NCI-H510A (cell line): ENCODE results near the gene MYO1E.

Experiments used
- DNase-seq: peaks from one replicate; lab custom pipeline; 2025; lab: John Stamatoyannopoulos, UW

Gene MYO1E

DNA sequence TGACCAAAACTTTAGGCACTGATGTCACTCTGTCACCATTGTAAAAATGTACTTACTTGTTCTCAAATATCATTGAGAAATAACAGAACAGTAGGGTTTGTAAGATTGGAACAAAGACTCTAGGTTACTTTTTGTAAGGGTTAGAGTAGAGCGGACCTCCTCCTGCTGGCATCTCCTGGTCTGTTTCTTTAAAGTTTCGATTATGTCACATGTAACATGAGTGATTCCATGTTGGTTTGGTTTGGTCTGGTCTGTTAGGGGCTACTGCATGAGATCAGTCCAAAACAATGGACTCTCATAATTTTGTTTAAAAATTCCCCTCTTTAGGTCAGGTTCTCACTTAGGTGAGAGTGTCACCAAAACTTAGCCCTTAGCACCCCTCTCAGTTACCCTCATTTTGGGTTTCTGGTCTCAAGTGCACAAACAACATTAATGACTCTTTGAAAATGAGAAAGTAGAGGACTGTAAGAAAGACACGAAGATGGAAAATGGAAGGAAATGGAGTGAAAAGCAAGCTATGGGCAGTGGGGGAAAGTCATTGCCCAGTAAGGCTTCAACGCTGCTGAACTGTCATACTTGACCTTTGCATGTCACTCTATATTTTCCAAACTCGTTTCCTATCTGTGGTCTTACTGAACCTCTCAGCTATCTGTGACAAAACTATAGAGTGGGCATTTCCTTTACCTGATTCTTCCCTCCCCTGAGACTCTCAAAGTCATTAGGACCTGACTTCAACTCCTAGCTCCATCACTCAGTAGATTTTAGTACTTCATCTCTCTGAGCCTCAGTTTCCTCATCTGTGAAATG, 113.3 kb downstream of the MYO1E start:
- no peak for DNase-seq

- no peak for DNase-seq
These were observed 114.4 kb downstream of the MYO1E start for GRCh38 chr15:59258317-59258716.

DNA sequence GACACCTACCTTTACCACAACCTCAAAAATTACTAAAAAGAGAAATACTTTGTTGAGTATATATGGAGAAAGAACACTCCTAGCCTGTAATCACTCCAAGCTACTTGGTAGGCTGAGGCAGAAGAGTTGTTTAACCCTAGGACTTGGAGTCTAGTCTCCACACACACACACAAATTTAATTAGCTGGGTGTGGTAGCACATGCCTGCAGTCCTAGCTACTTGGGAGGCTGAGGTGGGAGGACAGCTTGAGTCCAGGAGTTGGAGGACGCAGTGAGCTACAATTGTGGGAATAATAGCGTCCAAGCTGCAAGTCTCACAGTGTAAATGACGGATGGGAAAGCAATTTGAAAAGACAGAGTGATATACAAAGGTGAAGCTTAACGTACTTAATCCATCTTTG, 115.5 kb downstream of the MYO1E start:
- no peak for DNase-seq

DNA sequence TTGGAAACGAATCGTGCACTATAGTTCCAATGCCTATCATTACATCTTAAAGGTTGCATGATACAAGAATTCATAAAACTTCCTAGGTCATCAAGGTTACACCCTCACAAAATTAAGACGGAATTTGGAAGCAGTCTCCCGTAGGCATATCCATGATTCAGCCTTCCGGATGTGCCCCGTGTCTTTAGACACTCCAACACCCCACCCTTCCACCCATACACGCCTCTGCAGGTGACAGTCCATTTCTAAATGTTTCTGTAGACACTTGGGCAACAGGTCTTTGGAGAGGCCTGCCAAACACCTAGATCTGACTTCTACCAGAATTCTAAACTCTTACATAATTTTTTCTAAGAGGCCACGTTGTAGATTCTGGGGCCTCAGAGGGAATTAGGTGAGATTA, 116.2 kb downstream of the MYO1E start:
- no peak for DNase-seq

GRCh38 chr15:59255680-59256336, 116.9 kb downstream of the MYO1E start:
- no peak for DNase-seq

- DNase-seq, result no peak
These were observed 120.5 kb downstream of the MYO1E start for GRCh38 chr15:59252137-59252536.

DNA sequence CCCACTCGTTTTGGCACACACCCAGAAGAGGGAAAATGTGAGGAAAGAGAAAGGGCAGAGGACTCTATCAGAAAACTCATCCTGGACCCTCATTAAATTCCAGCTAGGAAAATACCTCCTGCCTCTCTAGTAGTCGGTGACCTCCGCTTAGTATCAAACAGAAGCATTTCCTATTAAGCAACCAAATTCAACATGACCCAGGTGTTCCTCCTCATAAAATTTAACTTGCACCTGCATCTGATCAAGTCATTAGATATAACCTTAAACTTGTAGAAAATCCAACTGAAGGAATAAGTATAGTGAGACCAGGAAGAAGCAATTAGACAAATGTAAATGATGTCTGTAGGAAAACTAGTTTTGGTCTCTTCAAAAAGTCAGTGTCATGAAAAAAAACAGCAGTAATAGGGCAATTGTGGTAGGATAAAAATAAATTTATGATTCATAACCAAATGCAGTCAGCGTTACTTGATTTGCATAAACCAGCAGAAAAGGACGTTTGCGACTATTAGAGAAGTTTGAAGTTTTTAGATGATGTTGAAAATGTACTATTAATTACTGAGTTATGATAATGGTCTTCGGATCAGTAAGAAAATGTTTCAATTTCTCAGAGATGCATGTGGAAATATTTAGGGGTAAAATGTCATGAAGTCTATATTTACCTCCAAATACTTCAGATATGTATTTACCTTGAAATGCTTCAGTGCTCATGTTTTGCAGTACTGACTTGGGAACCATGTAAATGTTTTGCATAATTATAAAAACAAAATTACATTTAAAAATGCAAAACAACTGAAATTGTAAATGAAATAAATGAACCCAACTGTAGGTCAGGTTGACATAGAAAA, 121.4 kb downstream of the MYO1E start:
- no peak for DNase-seq

GRCh38 chr15:59250249-59250648, 122.4 kb downstream of the MYO1E start:
- DNase-seq, result no peak

DNA sequence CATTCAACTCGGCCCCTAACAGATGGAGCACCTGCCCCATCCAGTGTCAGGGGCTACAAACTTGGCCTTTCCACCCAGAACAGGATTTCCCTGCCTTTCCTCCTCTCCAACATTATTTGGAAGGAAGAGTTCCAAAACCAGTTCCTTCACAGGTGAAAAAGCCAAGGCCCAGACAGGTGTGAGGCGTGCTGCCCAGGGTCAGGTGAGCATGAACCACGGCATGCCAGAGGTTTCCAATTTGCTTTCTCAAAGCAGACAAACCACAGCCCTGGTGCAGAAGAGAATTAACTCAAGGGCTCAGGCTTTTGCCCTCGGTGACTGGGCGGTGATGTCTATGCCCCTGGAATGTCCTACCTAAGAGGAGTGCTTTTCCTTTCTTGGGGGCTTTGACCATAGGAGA, 122.9 kb downstream of the MYO1E start:
- no peak for DNase-seq

GRCh38 chr15:59247364-59247763, 125.3 kb downstream of the MYO1E start:
- peak; percentile 8 for DNase-seq

GRCh38 chr15:59245559-59245958, 127.1 kb downstream of the MYO1E start:
- no peak for DNase-seq

GRCh38 chr15:59244337-59244736, 128.3 kb downstream of the MYO1E start:
- DNase-seq, result no peak

- DNase-seq, result no peak
These were observed 129.0 kb downstream of the MYO1E start for GRCh38 chr15:59243622-59244021.

DNA sequence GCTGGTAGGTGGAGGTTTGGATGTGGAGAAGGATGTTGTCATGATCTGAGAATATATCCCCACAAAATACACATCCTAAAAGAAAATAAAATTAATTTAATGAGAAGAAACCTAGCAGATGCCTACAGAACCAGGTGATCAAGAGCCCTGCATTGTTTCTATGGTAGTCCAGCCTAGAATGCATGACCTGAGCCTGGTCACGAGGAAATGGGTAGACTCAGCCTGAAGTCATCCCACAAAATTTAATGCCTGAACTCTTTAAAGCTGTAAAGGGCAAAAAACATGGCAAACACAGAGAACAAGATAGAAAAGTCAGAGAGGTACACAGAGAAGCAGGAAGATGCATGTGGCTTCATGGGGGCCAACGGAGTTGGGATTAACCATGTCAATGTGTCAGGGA, 130.0 kb downstream of the MYO1E start:
- DNase-seq, result no peak

- DNase-seq, result no peak
These were observed 132.6 kb downstream of the MYO1E start for GRCh38 chr15:59240036-59240435.

DNA sequence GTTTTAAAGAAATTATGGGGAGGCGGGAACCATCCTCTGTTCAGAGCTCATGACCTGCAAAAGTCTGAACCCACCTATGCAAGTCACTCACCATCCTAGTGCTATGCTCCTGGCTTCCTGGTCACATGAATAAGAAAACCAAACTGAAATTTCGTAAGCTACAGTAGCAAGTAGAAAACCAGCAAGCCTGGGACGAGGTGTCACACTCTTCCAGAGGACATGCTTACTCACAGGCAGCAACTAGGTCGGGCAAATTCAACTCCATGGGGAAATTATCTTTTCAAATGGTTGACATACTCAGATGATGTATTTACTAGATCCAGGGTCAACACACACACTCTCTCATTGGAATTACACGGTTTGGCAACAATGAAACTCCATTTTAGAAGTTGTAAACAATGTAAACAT, 134.7 kb downstream of the MYO1E start:
- no peak for DNase-seq

DNA sequence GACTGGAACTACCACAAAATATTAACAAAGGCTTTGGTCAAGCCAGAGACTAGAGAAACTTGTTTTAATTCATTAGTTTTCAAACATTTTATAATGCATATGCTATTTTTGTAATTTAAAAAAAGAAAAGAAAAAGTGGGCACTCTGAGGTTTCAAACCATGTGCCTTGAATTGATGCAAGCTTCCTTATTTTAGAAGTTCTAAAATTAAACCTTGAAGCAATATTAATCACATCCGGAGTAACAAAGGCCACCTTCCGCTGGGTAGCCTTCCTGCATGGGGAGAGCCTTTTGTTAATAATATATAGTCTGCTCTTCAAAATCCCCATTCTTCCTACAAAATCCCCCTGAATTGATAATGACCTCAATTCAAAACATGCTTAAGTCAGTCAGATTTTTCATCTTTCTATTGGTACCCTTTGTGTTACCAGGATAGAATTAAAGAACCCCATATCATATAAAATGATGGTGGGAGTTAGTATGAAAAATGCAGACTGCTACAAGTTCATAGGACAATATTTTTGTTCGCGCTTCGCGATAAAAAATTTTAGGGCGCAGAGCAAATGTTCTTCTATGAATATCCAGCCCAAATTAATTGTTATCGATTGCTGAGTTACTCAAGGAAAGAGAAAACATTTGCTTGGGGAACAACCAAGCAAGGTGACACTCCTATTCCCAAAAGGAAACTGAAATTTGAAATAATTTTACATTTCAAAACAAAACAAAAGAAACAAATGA, 135.4 kb downstream of the MYO1E start:
- no peak for DNase-seq

GRCh38 chr15:59236394-59236793, 136.3 kb downstream of the MYO1E start:
- no peak for DNase-seq

DNA sequence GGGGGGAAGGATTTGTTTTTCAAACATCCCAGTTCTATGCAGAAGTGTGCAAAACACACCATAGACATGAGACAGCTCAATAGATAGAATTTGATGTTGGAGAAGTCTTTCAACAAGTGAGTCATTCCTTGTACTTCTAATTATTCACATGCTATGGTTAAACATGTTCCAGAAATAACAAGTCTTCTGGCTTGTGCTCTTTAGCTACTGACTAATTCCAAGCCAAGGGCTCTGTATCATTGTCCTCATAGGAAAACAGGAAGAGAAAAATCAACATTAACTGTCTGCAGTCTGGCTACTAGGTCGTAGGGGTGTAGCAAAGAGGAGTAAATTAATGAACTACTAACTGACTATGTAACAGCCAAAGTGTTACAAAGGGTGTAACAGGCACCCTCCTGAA, 140.2 kb downstream of the MYO1E start:
- no peak for DNase-seq

- DNase-seq, result no peak
These were observed 142.1 kb downstream of the MYO1E start for GRCh38 chr15:59230531-59231055.

GRCh38 chr15:59229453-59229852, 143.2 kb downstream of the MYO1E start:
- DNase-seq, result no peak

DNA sequence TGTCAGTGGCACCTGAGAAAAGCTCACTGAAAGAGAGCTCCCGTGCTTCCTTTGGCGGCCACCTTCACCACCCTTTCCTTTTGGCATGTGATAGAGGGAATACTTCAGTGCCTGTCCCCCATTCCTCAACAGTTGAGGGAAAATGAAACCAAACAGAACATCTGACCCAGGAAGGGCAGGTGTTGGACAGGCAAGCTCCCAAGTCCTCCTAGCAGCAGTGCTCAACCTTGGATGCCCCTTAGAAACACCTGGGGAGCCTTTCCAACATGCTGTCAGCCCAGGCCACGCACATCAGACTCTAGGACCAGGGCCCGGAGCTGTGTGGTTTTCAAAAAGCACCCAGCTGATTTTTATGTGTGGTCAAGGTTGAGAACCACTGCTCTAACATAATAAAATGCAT, 143.7 kb downstream of the MYO1E start:
- no peak for DNase-seq
